HepG2 (cell line): Measurements from ENCODE around the gene ZNF22. TPM values are rescaled to one million over a fixed set of nuclear protein-coding genes. Genes with fewer than 3 reads are reported as not detected.

Experiments used
- CREB1 ChIP-seq, 2 experiments: fragments of 450-650 bp in 1 of 2; IDR thresholded peaks; 2 replicates each; pipeline ENCODE4 v1.6.1; 2016 to 2017; ENCODE audit warnings: control low read depth in 1 of 2, mild to moderate bottlenecking in 1 of 2, missing compliant biosample characterization in 1 of 2, missing genetic modification characterization in 1 of 2
- HMG20A ChIP-seq: IDR thresholded peaks from 2 replicates; pipeline ENCODE4 v1.6.1; 2016; ENCODE audit warnings: borderline replicate concordance
- KLF13 ChIP-seq: sonication (generic); formaldehyde crosslinking; IDR thresholded peaks from 2 replicates; pipeline ENCODE4 v1.4.0; 2020; ENCODE audit warnings: mild to moderate bottlenecking, missing genetic modification reagents
- KLF6 ChIP-seq: IDR thresholded peaks from 2 replicates; pipeline ENCODE4 v1.8.0; 2016; ENCODE audit warnings: missing biosample characterization, missing genetic modification reagents
- MAX ChIP-seq: IDR thresholded peaks from 2 replicates; pipeline ENCODE4 v1.6.1; 2012; ENCODE audit warnings: inconsistent platforms
- MED1 ChIP-seq: sonication (generic); formaldehyde crosslinking; IDR thresholded peaks from 2 replicates; pipeline ENCODE4 v1.4.0; 2020; ENCODE audit warnings: missing genetic modification reagents
- MED8 ChIP-seq: sonication (generic); formaldehyde crosslinking; IDR thresholded peaks from 2 replicates; pipeline ENCODE4 v1.8.1; 2023; ENCODE audit warnings: mild to moderate bottlenecking, missing genetic modification reagents; ENCODE audit not compliant: insufficient replicate concordance
- NPAS2 ChIP-seq: sonication (generic); formaldehyde crosslinking; IDR thresholded peaks from 2 replicates; pipeline ENCODE4 v1.8.0; 2022; ENCODE audit warnings: mild to moderate bottlenecking, missing genetic modification reagents, borderline replicate concordance
- NR0B2 ChIP-seq: sonication (generic); formaldehyde crosslinking; IDR thresholded peaks from 2 replicates; pipeline ENCODE4 v1.4.0; 2020; ENCODE audit warnings: mild to moderate bottlenecking, missing genetic modification reagents
- PPARG ChIP-seq: conservative IDR thresholded peaks from 2 replicates; pipeline ENCODE4 v1.6.1; 2016; ENCODE audit warnings: missing biosample characterization, missing genetic modification reagents
- REPIN1 ChIP-seq: sonication (generic); formaldehyde crosslinking; IDR thresholded peaks from 2 replicates; pipeline ENCODE4 v1.8.0; 2022; ENCODE audit warnings: missing genetic modification reagents, low read depth, mild to moderate bottlenecking, borderline replicate concordance
- SMC3 ChIP-seq: IDR thresholded peaks from 2 replicates; pipeline ENCODE4 v1.6.1; 2011; ENCODE audit warnings: low read length, improper control_type of control experiment
- ZFP1 ChIP-seq: IDR thresholded peaks from 2 replicates; pipeline ENCODE4 v1.6.1; 2016
- ZKSCAN8 ChIP-seq: IDR thresholded peaks from 2 replicates; pipeline ENCODE4 v1.6.1; 2016; ENCODE audit warnings: borderline replicate concordance, missing genetic modification reagents, missing compliant biosample characterization
- ZNF30 ChIP-seq: sonication (generic); formaldehyde crosslinking; IDR thresholded peaks from 2 replicates; pipeline ENCODE4 v1.5.0; 2020; ENCODE audit warnings: mild to moderate bottlenecking, missing genetic modification reagents
- ZNF317 ChIP-seq: sonication (generic); formaldehyde crosslinking; IDR thresholded peaks from 2 replicates; pipeline ENCODE4 v1.5.0; 2020; ENCODE audit warnings: mild to moderate bottlenecking, missing genetic modification reagents
- ZNF772 ChIP-seq: sonication (generic); formaldehyde crosslinking; IDR thresholded peaks from 2 replicates; pipeline ENCODE4 v1.5.0; 2020; ENCODE audit warnings: mild to moderate bottlenecking, missing genetic modification reagents
- ZSCAN9 ChIP-seq: IDR thresholded peaks from 2 replicates; pipeline ENCODE4 v1.6.1; 2016; ENCODE audit warnings: borderline replicate concordance
- polyA plus RNA-seq, 8 experiments: library from polyadenylated mRNA; depleted of rRNA in 3 of 8; stranded (reverse) in 7 of 8; unstranded in 1 of 8; fragments of >200 nt; fragmentation: Illumina TruSeq in 4 of 8; extraction: Trizol in 4 of 8; gene quantifications; 2 replicates each; pipeline versions ENCODE4 v1.2.1 to v1.2.3, GENCODE V29; 2011 to 2016; ENCODE audit warnings: low read depth in 4 of 8, missing spikeins in 1 of 8, mixed read lengths in 1 of 8; ENCODE audit not compliant: insufficient read depth in 1 of 8
- total RNA-seq, 5 experiments: library from RNA; depleted of rRNA; stranded (reverse); fragments of >200 nt; fragmentation: Illumina TruSeq; extraction: Trizol; gene quantifications; 2 replicates each; pipeline ENCODE4 v1.2.3, GENCODE V29; 2016; ENCODE audit warnings: low read depth in 1 of 5
- TF ChIP-seq, protein P1 (sequence below): sonication (generic); formaldehyde crosslinking; IDR thresholded peaks from 2 replicates; pipeline ENCODE4 v1.4.0; 2020; ENCODE audit warnings: missing genetic modification reagents, borderline replicate concordance
- TF ChIP-seq, protein P2 (sequence below): sonication (generic); formaldehyde crosslinking; conservative IDR thresholded peaks from 2 replicates; pipeline ENCODE4 v1.4.0; 2020; ENCODE audit warnings: missing genetic modification reagents
- TF ChIP-seq, protein P3 (sequence below): sonication (generic); formaldehyde crosslinking; IDR thresholded peaks from 2 replicates; pipeline ENCODE4 v1.8.0; 2022; ENCODE audit warnings: missing genetic modification reagents, low read depth, mild to moderate bottlenecking, borderline replicate concordance

The ZNF22 gene
- total and polyA plus RNA-seq, 2 of the 13 experiments (the other 11 are each of a cell fraction or from before 2014, with no cell fraction given): 0.40 to 1.3 TPM

GRCh38 chr10:44980309-44981171, 20.2 kb upstream of the ZNF22 start (continued):
- TF ChIP-seq, protein P1, sequence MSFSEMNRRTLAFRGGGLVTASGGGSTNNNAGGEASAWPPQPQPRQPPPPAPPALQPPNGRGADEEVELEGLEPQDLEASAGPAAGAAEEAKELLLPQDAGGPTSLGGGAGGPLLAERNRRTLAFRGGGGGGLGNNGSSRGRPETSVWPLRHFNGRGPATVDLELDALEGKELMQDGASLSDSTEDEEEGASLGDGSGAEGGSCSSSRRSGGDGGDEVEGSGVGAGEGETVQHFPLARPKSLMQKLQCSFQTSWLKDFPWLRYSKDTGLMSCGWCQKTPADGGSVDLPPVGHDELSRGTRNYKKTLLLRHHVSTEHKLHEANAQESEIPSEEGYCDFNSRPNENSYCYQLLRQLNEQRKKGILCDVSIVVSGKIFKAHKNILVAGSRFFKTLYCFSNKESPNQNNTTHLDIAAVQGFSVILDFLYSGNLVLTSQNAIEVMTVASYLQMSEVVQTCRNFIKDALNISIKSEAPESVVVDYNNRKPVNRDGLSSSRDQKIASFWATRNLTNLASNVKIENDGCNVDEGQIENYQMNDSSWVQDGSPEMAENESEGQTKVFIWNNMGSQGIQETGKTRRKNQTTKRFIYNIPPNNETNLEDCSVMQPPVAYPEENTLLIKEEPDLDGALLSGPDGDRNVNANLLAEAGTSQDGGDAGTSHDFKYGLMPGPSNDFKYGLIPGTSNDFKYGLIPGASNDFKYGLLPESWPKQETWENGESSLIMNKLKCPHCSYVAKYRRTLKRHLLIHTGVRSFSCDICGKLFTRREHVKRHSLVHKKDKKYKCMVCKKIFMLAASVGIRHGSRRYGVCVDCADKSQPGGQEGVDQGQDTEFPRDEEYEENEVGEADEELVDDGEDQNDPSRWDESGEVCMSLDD: peak; percentile 62; the same call in 1 of the 2 replicates
- peak; percentile 78; the same call in 1 of the 2 replicates for TF ChIP-seq ZNF772 (CRISPR knock-in tag)
- peak; percentile 34; the same call in 1 of the 2 replicates for TF ChIP-seq ZKSCAN8 (CRISPR knock-in tag)
- 0 out of 2 replicates have a peak, but pooled peaks have one; percentile 49 for TF ChIP-seq ZSCAN9 (CRISPR knock-in tag)
- TF ChIP-seq ZNF317 (CRISPR knock-in tag): peak; percentile 72
- TF ChIP-seq, protein P2, sequence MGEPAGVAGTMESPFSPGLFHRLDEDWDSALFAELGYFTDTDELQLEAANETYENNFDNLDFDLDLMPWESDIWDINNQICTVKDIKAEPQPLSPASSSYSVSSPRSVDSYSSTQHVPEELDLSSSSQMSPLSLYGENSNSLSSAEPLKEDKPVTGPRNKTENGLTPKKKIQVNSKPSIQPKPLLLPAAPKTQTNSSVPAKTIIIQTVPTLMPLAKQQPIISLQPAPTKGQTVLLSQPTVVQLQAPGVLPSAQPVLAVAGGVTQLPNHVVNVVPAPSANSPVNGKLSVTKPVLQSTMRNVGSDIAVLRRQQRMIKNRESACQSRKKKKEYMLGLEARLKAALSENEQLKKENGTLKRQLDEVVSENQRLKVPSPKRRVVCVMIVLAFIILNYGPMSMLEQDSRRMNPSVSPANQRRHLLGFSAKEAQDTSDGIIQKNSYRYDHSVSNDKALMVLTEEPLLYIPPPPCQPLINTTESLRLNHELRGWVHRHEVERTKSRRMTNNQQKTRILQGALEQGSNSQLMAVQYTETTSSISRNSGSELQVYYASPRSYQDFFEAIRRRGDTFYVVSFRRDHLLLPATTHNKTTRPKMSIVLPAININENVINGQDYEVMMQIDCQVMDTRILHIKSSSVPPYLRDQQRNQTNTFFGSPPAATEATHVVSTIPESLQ: no peak
- TF ChIP-seq ZNF30: no peak
- peak; percentile 66; the same call in 1 of the 2 replicates for TF ChIP-seq HMG20A (CRISPR knock-in tag)
- peak; percentile 91 for TF ChIP-seq PPARG
- TF ChIP-seq KLF6 (CRISPR knock-in tag): peak; percentile 43; the same call in 1 of the 2 replicates
- no peak for TF ChIP-seq NR0B2 (CRISPR knock-in tag)
- TF ChIP-seq REPIN1 (CRISPR knock-in tag): no peak
- peak; percentile 99 for TF ChIP-seq MED1 (CRISPR knock-in tag)
- TF ChIP-seq NPAS2 (CRISPR knock-in tag): no peak
- TF ChIP-seq CREB1 (IDR thresholded peaks at IDR 0.05): no peak
- no peak for TF ChIP-seq CREB1 (CRISPR knock-in tag; IDR thresholded peaks at IDR 0.05)
- TF ChIP-seq KLF13 (CRISPR knock-in tag): no peak
- TF ChIP-seq MED8 (CRISPR knock-in tag): peak; percentile 65
- TF ChIP-seq, protein P3, sequence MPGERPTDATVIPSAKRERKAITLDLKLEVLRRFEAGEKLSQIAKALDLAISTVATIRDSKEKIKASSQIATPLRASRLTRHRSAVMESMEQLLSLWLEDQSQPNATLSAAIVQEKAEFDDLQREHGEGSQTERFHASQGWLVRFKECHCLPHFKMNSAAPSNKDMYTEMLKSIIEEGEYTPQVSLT: no peak
- TF ChIP-seq MAX: peak; percentile 42
- TF ChIP-seq SMC3: peak; percentile 1; the same call in 1 of the 2 replicates
- TF ChIP-seq ZFP1 (CRISPR knock-in tag): 0 out of 2 replicates have a peak, but pooled peaks have one; percentile 39
